GM12878 (cell line): ENCODE measurements around the gene TJP1. TPM values are rescaled to one million over a fixed set of nuclear protein-coding genes. Genes with fewer than 3 reads are reported as not detected.

ENCODE experiments used
- ATAC-seq: fragments of 200-7000 bp; cut with Tn5 transposase; 3 replicates; pipeline ENCODE4 v1.9.1; 2020; ENCODE audit warnings: mild to moderate bottlenecking, moderate library complexity
- BruUV-seq: library from RNA; stranded (reverse); fragments of 400-500 nt; replicated peaks from 2 replicates; lab custom pipeline; 2021; lab: Mats Ljungman, UMichigan
- CTCF ChIA-PET: fragments of 300-600 bp; sonication (Branson Sonifier 250); formaldehyde crosslinking; extraction: SDS; loops from one replicate; lab custom pipeline; 2021; ENCODE audit warnings: inconsistent platforms; lab: Yijun Ruan, JAX
- POLR2A ChIA-PET: fragments of 350-600 bp; formaldehyde crosslinking; extraction: SDS; loops from one replicate; lab custom pipeline; 2021; ENCODE audit warnings: inconsistent platforms; lab: Charles Lee
- RAD21 ChIA-PET: fragments of 300-600 bp; sonication (Branson Sonifier 250); formaldehyde crosslinking; loops from one replicate; lab custom pipeline; 2023; ENCODE audit warnings: antibody characterized with exemption; ENCODE audit not compliant: unreplicated experiment; lab: Charles Lee
- SMC1A ChIA-PET: fragments of 300-600 bp; sonication (Branson Sonifier 250); formaldehyde crosslinking; loops from one replicate; lab custom pipeline; 2023; ENCODE audit not compliant: unreplicated experiment, uncharacterized antibody; lab: Charles Lee
- DNase-seq: peaks from one replicate; pipeline ENCODE4 v3.0.0-alpha.2; 2011; ENCODE audit warnings: low read depth, low spot score
- FAIRE-seq: peaks from 3 replicates; lab custom pipeline; 2011; peaks lifted over from hg19 to GRCh38; lab: Jason Lieb, UNC
- H2AFZ ChIP-seq: 2 replicates; pipeline ENCODE4 v1.6.0; 2011; ENCODE audit warnings: low read depth, low read length, control low read depth; ENCODE audit not compliant: control insufficient read depth
- H3K27ac ChIP-seq: 2 replicates; pipeline ENCODE4 v1.5.1; 2011; ENCODE audit warnings: control low read depth; ENCODE audit not compliant: control insufficient read depth, insufficient read depth
- H3K27me3 ChIP-seq, 2 experiments: replicated peaks in 1 of 2; 2 replicates each; pipeline versions ENCODE4 v1.6.0 to v1.6.1; 2011; ENCODE audit warnings: low read length in 1 of 2; ENCODE audit not compliant: control insufficient read depth in 2 of 2, insufficient read depth in 2 of 2
- H3K36me3 ChIP-seq, 2 experiments: 2 replicates each; pipeline ENCODE4 v1.5.1; 2011; ENCODE audit warnings: low read length in 1 of 2; ENCODE audit not compliant: control insufficient read depth in 2 of 2, insufficient read depth in 2 of 2
- H3K4me1 ChIP-seq: 2 replicates; pipeline ENCODE4 v1.6.1; 2011; ENCODE audit warnings: mild to moderate bottlenecking, low read length, moderate library complexity, mixed read lengths; ENCODE audit not compliant: control insufficient read depth, insufficient read depth
- H3K4me2 ChIP-seq: 2 replicates; pipeline ENCODE4 v1.6.0; 2011; ENCODE audit warnings: control low read depth; ENCODE audit not compliant: control insufficient read depth, insufficient read depth
- H3K4me3 ChIP-seq: fragments of 200-600 bp; sonication (generic); 2 replicates; pipeline ENCODE4 v1.5.1; 2016
- H3K79me2 ChIP-seq: 2 replicates; pipeline ENCODE4 v1.6.0; 2011; ENCODE audit warnings: low read length; ENCODE audit not compliant: control insufficient read depth, insufficient read depth
- H3K9ac ChIP-seq: 2 replicates; pipeline ENCODE4 v1.8.0; 2011; ENCODE audit warnings: low read length, control low read depth, mixed read lengths; ENCODE audit not compliant: control insufficient read depth, insufficient read depth
- H3K9me3 ChIP-seq: replicated peaks from 3 replicates; pipeline ENCODE4 v1.5.1; 2011; ENCODE audit warnings: mild to moderate bottlenecking, low read length; ENCODE audit not compliant: control insufficient read depth, insufficient read depth
- H4K20me1 ChIP-seq: 2 replicates; pipeline ENCODE4 v1.6.0; 2011; ENCODE audit not compliant: control insufficient read depth, insufficient read depth
- CBX3 ChIP-seq: fragments of 200-600 bp; sonication (generic); IDR thresholded peaks from 2 replicates; pipeline ENCODE4 v1.6.1; 2016; ENCODE audit warnings: low read depth, borderline replicate concordance
- CHD4 ChIP-seq: fragments of 200-600 bp; sonication (generic); IDR thresholded peaks from 2 replicates; pipeline ENCODE4 v1.6.1; 2016; ENCODE audit warnings: mild to moderate bottlenecking
- CREB1 ChIP-seq: IDR thresholded peaks from 2 replicates; pipeline ENCODE4 v1.6.1; 2012; ENCODE audit warnings: low read depth, mild to moderate bottlenecking, inconsistent platforms
- MYB ChIP-seq: fragments of 150-350 bp; IDR thresholded peaks from 2 replicates; pipeline ENCODE4 v1.6.1; 2014; ENCODE audit warnings: mild to moderate bottlenecking, low read depth, low read length, borderline replicate concordance
- PAX8 ChIP-seq: fragments of 450-650 bp; IDR thresholded peaks from 2 replicates; pipeline ENCODE4 v1.6.1; 2017; ENCODE audit warnings: mild to moderate bottlenecking, moderate library complexity
- SP1 ChIP-seq: IDR thresholded peaks from one replicate; pipeline ENCODE4 v1.6.1; 2011; ENCODE audit warnings: low read depth, low read length
- STAT3 ChIP-seq: IDR thresholded peaks from 2 replicates; pipeline ENCODE4 v1.6.1; 2011; ENCODE audit warnings: low read depth, low read length, improper control_type of control experiment
- ZNF217 ChIP-seq: fragments of 450-650 bp; IDR thresholded peaks from 2 replicates; pipeline ENCODE4 v1.6.1; 2017; ENCODE audit warnings: antibody characterized with exemption, mild to moderate bottlenecking
- WGBS: methylation state at CpG from one replicate; pipeline ENCODE4 v1.1.6; 2016; ENCODE audit warnings: low lambda C conversion rate; ENCODE audit not compliant: insufficient replicate concordance, insufficient coverage; ENCODE audit errors: missing lambda C conversion rate; 5-methylcytosine and 5-hydroxymethylcytosine counted together
- in situ Hi-C: fragments of 300-500 bp; cut with MboI; formaldehyde crosslinking; loops from 9 replicates; pipeline ENCODE4 v1.14.3; 2018; ENCODE audit warnings: mixed read lengths
- intact Hi-C: fragments of 100-400 bp; cut with micrococcal nuclease; formaldehyde crosslinking; loops from one replicate; pipeline ENCODE4 v1.14.2; 2022; ENCODE audit not compliant: unreplicated experiment
- polyA plus RNA-seq, 11 experiments: library from polyadenylated mRNA; depleted of rRNA in 4 of 11; unstranded in 6 of 11; stranded (reverse) in 5 of 11; fragments of >200 nt; fragmentation: Nextera tagmentation in 4 of 11; fragmentation: Illumina TruSeq in 1 of 11; extraction: Ambion mirVana in 4 of 11; extraction: Trizol in 1 of 11; gene quantifications; 1 replicate in 1 of 11; 2 replicates in 10 of 11; pipeline versions ENCODE4 v1.2.1 to v1.2.3, GENCODE V29; 2011 to 2016; ENCODE audit warnings: inconsistent platforms in 2 of 11, missing spikeins in 2 of 11, low read depth in 1 of 11
- total RNA-seq, 4 experiments: library from RNA; depleted of rRNA in 3 of 4; stranded (reverse); fragments of >200 nt in 3 of 4; fragmentation: Illumina TruSeq in 1 of 4; extraction: Trizol in 1 of 4; gene quantifications; 2 replicates each; pipeline versions ENCODE4 v1.2.1 to v1.2.3, GENCODE V29; 2013 to 2021
- TF ChIP-seq, protein P1 (sequence below): fragments of 450-650 bp; IDR thresholded peaks from 2 replicates; pipeline ENCODE4 v1.6.1; 2017; ENCODE audit warnings: mild to moderate bottlenecking, low read depth, inconsistent platforms; ENCODE audit not compliant: poor library complexity, severe bottlenecking
- TF ChIP-seq, protein P2 (sequence below): IDR thresholded peaks from 2 replicates; pipeline ENCODE4 v1.6.1; 2011; ENCODE audit warnings: mild to moderate bottlenecking, low read depth, low read length, moderate library complexity; ENCODE audit not compliant: insufficient replicate concordance

Gene TJP1
- total and polyA plus RNA-seq, 10 of the 15 experiments (the other 5 are each of a cell fraction or from before 2014, with no cell fraction given), result 0.01 to 0.49 (median 0.08) TPM; not detected in 7

DNA sequence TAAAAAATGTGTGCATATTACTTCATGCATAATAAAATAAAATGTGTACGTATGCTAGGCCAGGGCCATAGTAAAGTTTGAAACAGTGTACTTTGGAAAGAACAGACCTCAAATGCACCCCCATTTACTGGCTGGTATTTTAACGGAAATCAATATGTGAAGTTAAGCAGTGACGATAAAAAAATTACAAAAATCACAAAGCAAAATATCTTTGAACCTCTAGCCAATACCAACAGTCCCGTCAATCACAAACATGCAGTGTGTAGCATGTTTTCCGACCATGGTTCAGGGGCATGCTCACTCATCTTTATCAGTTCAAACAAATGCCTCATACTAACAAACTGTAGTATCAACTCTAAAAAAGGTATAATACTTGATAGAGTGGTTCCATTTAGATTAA, 121.1 kb downstream of the TJP1 start (continued):
- TF ChIP-seq, protein P1, sequence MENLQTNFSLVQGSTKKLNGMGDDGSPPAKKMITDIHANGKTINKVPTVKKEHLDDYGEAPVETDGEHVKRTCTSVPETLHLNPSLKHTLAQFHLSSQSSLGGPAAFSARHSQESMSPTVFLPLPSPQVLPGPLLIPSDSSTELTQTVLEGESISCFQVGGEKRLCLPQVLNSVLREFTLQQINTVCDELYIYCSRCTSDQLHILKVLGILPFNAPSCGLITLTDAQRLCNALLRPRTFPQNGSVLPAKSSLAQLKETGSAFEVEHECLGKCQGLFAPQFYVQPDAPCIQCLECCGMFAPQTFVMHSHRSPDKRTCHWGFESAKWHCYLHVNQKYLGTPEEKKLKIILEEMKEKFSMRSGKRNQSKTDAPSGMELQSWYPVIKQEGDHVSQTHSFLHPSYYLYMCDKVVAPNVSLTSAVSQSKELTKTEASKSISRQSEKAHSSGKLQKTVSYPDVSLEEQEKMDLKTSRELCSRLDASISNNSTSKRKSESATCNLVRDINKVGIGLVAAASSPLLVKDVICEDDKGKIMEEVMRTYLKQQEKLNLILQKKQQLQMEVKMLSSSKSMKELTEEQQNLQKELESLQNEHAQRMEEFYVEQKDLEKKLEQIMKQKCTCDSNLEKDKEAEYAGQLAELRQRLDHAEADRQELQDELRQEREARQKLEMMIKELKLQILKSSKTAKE, result no peak
- TF ChIP-seq, protein P2, sequence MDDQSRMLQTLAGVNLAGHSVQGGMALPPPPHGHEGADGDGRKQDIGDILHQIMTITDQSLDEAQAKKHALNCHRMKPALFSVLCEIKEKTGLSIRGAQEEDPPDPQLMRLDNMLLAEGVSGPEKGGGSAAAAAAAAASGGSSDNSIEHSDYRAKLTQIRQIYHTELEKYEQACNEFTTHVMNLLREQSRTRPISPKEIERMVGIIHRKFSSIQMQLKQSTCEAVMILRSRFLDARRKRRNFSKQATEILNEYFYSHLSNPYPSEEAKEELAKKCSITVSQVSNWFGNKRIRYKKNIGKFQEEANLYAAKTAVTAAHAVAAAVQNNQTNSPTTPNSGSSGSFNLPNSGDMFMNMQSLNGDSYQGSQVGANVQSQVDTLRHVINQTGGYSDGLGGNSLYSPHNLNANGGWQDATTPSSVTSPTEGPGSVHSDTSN, result no peak
- TF ChIP-seq SP1 (no peak), MYB (no peak), STAT3 (no peak), CBX3 (no peak)

DNA sequence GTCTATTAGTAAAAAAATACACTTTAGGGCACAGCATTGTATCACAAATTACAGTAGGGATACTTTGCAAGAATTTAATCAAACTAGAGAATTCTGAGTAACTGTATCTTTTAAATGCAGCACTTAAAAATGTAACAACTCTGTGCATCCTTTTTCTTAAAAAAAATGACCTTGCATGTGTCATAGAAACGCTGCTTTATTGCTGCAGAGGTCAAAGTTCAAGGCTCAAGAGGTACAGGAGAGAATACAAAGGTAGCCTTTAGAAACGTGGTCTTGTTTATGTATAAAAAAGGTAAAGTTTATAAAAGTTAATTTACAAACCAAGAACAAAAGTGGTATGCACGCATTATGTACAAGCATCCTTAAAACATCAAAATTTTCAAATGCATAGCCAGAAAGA, 122.0 kb downstream of the TJP1 start:
- Histone ChIP-seq H3K27ac (no peak overlapping the region), H3K4me2 (no peak overlapping the region), H3K79me2 (no peaks in the 10 kb centered on the region), H3K9ac (no peak overlapping the region), H3K4me3 (no peak overlapping the region), H3K27me3 (no peaks in the 10 kb centered on the region), H3K4me1 (no peaks in the 10 kb centered on the region), H4K20me1 (no peaks in the 10 kb centered on the region), H3K36me3 (no peaks in the 10 kb centered on the region), H3K9me3 (no peaks in the 10 kb centered on the region), H2AFZ (no peak overlapping the region)
- POLR2A ChIA-PET, result no interaction called here
- no TSS peak for BruUV-seq
- SMC1A ChIA-PET, result no interaction called here
- DNase-seq, result no peak
- WGBS, result 28% methylated on average over 3 of the region's 3 CpGs
- ATAC-seq, result no peak
- TF ChIP-seq CREB1 (no peak), ZNF217 (no peak), PAX8 (no peak), CHD4 (no peak), CBX3 (no peak)
- RAD21 ChIA-PET, result no interaction called here
- intact Hi-C loops, result no loop called here
- CTCF ChIA-PET, result no interaction called here
- no peak for FAIRE-seq
- in situ Hi-C loops, result no loop called here
